NCI-H2171 treated with DMSO at 0.1 percent for 48 hours (cell line): ENCODE measurements around the gene AP1S2.

Source experiments
- DNase-seq: peaks from one replicate; lab custom pipeline; 2025; lab: John Stamatoyannopoulos, UW

AP1S2 gene

DNA sequence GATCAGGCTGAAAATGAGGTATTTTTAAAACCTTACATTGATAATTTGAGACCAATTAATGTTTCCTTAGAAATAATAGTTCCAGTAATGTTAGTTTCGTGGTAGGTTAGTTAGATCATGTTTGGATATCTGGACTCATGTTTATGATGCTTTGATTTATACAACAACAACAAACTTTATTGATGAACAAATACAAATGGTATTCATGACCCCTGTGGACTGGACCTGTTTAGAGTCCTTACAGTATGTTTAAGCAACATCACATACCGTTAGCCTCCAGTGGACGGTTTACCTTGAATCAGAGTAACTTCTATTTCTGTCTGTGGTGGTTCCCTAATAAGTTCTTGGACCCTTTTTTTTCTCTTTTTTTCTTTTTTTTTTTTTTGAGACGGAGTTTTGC lies 46.4 kb downstream of the AP1S2 start:
- no peak for DNase-seq

GRCh38 chrX:15804563-15804962 lies 50.0 kb downstream of the AP1S2 start:
- peak; percentile 1 for DNase-seq

GRCh38 chrX:15797707-15798106 lies 56.9 kb downstream of the AP1S2 start:
- no peak for DNase-seq

DNA sequence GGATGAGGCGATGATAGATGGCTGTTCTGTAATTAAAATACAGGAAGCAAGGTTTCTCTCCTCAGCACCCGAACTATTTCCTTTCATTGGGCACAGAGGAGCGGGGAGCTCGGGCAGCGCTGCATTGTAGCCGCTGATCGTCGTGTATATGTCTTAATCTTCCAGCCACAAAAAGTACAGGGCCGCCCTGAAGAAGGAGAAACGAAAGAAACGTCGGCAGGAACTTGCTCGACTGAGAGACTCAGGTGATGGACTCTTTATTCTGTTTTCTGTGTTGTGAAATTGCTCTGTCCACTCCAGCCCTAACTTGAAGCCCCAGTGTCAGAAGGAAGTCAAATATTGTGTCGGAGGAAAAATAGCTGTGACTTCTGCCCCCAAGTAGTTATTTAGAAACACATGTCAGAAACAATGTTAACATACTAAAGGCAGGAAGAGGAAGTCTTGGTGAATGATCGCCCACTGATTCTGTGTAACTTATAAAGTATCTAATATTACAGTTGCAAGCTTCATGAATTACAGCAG lies 63.8 kb downstream of the AP1S2 start:
- DNase-seq: no peak

DNA sequence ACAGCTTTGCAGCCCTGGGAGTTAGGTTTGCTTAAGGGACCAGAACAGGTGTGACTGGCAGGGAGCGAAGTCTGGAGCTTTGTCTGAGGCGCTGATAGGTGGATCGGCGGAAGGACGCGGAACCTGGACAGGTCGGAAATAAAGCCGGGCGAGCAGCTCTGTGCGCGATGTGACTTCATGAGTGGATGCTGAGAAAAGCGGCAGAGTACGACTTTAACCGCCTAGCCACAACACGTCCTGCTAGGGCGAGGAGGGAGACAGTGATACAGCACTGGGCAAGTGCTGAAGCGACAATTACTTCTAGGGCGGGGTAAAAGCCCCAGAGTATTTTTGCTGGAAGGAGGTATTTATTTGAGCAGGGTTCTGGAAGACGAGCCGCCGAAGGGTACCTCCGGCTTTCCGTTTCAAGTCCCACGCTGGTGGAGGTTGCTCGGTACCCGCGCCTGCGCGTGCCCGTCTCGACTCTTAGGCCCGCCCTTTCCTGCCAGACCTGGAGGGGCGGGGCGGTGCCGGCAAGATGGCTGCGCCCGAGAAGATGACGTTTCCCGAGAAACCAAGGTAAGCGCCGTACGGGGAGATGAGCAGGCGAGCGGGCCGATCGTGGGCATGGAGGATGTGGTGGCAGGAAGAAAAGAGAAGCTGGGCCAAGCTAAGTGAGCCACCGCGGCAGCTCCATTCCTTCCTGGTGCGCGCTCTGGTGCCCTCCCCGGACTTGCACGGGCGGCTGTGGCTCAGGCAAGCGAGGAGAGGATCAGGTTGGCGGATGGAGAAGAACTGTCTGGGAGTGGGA lies 64.4 kb downstream of the AP1S2 start, which contains the start of gene ZRSR2:
Gene ZRSR2 (plus strand): TSS at position 506 of the 790 bp plus-strand sequence. CDS start 12 bp downstream, at position 518.
- DNase-seq: peak; percentile 76

GRCh38 chrX:15786915-15787314 lies 67.7 kb downstream of the AP1S2 start:
- DNase-seq: no peak

DNA sequence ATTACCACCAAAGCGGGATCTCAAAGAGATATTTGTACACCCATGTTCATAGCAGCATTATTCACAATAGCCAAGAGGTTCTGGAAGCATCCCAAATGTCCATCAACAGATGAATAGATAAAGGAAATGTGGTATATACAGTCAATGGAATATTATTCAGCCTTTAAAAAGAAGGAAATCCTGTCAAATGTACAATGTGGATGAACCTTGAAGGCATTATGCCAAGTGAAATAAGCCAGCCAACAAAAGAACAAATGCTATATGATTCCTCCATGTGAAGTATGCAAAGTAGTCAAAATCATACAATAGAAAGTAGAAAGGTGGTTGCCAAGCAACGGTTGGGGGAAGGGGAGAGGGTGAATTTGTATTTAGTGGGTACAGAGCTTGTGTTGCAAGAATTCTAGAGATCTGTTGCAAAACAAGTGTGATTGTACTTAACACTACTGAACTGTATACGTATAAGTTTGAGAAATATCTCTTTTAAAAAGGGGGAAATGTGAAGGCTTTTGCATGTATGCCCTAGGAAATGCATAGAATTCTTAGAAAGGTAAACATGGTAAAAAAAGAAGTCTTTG lies 69.3 kb downstream of the AP1S2 start:
- DNase-seq: no peak

DNA sequence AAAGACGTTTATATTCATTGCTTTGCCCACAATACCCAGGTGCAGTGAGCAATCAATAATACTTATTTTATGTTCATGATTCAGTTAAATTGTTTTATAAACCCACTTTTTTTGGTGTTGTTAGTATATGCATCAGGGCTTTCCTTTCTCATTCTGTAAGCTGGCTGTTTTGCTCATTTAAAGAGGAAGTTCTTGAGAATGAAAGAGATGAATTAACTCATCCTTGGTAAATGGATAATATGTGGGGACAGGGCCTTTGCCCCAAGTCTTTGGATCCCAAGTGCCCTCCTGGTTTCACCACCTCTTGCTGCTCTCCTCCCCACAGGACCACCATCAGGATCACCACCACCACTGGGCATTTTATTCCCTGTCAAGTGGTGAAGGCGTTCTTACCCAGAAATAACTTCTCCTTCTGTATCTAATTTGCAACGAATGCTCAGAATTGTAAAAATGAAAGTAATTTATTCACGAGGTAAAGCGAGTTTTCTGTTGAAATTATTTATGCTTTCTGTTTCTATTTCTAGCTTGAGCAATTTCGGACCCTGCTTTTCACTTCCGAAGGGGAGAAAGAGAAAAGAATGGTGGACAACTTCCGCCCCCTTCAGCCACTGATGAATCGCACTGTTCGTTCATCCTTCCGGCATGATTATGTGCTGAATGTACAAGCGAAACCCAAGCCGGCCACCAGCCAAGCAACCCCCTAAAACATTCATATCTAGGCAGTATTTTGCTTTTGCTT lies 72.5 kb downstream of the AP1S2 start:
- DNase-seq: no peak
